Activated CD4-positive, alpha-beta T cell treated with anti-CD3 and anti-CD28 coated beads, Interleukin-2, amount 10 ng/mL, durations not matched to agents 7 days and 5 days (primary cell): ENCODE measurements around the gene ATXN7L3. TPM values are rescaled to one million over a fixed set of nuclear protein-coding genes. Genes with fewer than 3 reads are reported as not detected.

Experiments used
- CTCF ChIA-PET: fragments of 350-600 bp; sonication (Branson Sonifier 250); formaldehyde crosslinking; loops from one replicate; lab custom pipeline; 2021; ENCODE audit warnings: antibody characterized with exemption; lab: Charles Lee
- POLR2A ChIA-PET: fragments of 350-600 bp; sonication (Branson Sonifier 250); formaldehyde crosslinking; loops from one replicate; lab custom pipeline; 2021; ENCODE audit warnings: antibody characterized with exemption; lab: Charles Lee
- DNase-seq: peaks from one replicate; pipeline ENCODE4 v3.0.0-alpha.2; 2020
- H3K27ac Mint-ChIP-seq: one replicate; pipeline ENCODE4 v1.8.0; 2021; ENCODE audit warnings: mild to moderate bottlenecking, moderate library complexity, mixed read lengths
- H3K27me3 Mint-ChIP-seq: one replicate; pipeline ENCODE4 v1.8.0; 2021; ENCODE audit warnings: mixed read lengths
- H3K36me3 Mint-ChIP-seq: one replicate; pipeline ENCODE4 v1.8.0; 2021; ENCODE audit warnings: low read depth, mixed read lengths
- H3K4me1 Mint-ChIP-seq: one replicate; pipeline ENCODE4 v1.8.0; 2021; ENCODE audit warnings: mixed read lengths
- H3K4me3 Mint-ChIP-seq: one replicate; pipeline ENCODE4 v1.8.0; 2021; ENCODE audit warnings: mild to moderate bottlenecking, moderate library complexity, mixed read lengths
- H3K9me3 Mint-ChIP-seq: one replicate; pipeline ENCODE4 v1.8.0; 2021; ENCODE audit warnings: mixed read lengths
- total RNA-seq, 2 experiments: library from RNA; stranded (reverse); gene quantifications; one replicate each; pipeline ENCODE4 v1.2.3, GENCODE V29; 2021

ATXN7L3 gene
- total RNA-seq, 2 experiments from 2014 or later, result 110 to 112 TPM

DNA sequence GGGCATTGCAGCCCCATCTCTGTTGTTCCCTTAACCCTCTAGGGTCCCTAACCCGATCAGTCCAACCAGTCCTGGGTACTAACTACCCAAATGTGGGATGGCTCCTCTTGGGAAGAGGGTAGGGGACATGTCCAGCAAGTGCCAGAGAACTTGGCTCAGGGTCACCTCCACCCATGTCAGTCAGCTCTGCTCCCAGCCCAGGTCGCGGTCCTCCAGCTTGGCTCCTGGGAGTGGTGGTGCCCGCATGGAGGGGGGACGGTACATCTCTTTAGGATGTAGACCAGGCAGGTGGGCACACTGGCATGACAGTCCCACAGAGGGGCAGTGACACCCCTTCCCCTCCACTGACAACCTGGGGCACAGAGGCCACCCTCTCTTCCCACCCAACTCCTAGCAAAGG is 6.9 kb downstream of the ATXN7L3 start:
- no peak for DNase-seq
- Mint-ChIP-seq H3K36me3 (peaks cover 49% of the 10 kb centered on the region), H3K27me3 (no peaks in the 10 kb centered on the region), H3K4me3 (no peak overlapping the region), H3K9me3 (no peaks in the 10 kb centered on the region), H3K4me1 (peaks cover 36% of the 10 kb centered on the region), H3K27ac (no peak overlapping the region)
- CTCF ChIA-PET, result interaction anchor here (1.5 kb wide), 1 partner anchor 17 kb away, joined by 6 read pairs; no protein-coding TSS in a partner anchor
- POLR2A ChIA-PET, result no interaction called here

- ChIA-PET POLR2A (no interaction called here), CTCF (interaction anchor here (0.5 to 1.5 kb wide), 2 partner anchors 18 to 443 kb away, joined by 4 to 6 read pairs; no protein-coding TSS in a partner anchor)
- H3K36me3 Mint-ChIP-seq, result peaks cover 43% of the 10 kb centered on the region
- no peak overlapping the region for H3K4me3 Mint-ChIP-seq
- no peaks in the 10 kb centered on the region for H3K9me3 Mint-ChIP-seq
- peaks cover 31% of the 10 kb centered on the region for H3K4me1 Mint-ChIP-seq
- H3K27me3 Mint-ChIP-seq, result no peaks in the 10 kb centered on the region
- no peak overlapping the region for H3K27ac Mint-ChIP-seq
- no peak for DNase-seq
Observed at GRCh38 chr17:44191941-44192496, 7.7 kb downstream of the ATXN7L3 start.

GRCh38 chr17:44191369-44191768 is 8.3 kb downstream of the ATXN7L3 start:
- DNase-seq, result no peak
- ChIA-PET CTCF (interaction anchor here (0.5 to 1.5 kb wide), 2 partner anchors 19 to 442 kb away, joined by 4 to 6 read pairs; no protein-coding TSS in a partner anchor), POLR2A (no interaction called here)
- Mint-ChIP-seq H3K36me3 (peaks cover 41% of the 10 kb centered on the region), H3K4me3 (no peak overlapping the region), H3K4me1 (peaks cover 27% of the 10 kb centered on the region), H3K27ac (peak overlapping the region; percentile 34), H3K9me3 (no peaks in the 10 kb centered on the region), H3K27me3 (no peaks in the 10 kb centered on the region)

GRCh38 chr17:44190481-44190880 is 9.2 kb downstream of the ATXN7L3 start:
- DNase-seq, result no peak
- H3K4me3 Mint-ChIP-seq, result peak overlapping the region; percentile 17
- H3K27me3 Mint-ChIP-seq, result no peaks in the 10 kb centered on the region
- H3K9me3 Mint-ChIP-seq, result no peaks in the 10 kb centered on the region
- H3K36me3 Mint-ChIP-seq, result peaks cover 36% of the 10 kb centered on the region
- ChIA-PET POLR2A (no interaction called here), CTCF (interaction anchor here (0.5 kb wide), 1 partner anchor 241 kb away, joined by 3 read pairs; no protein-coding TSS in a partner anchor)
- H3K4me1 Mint-ChIP-seq, result peaks cover 21% of the 10 kb centered on the region
- peak overlapping the region; percentile 55 for H3K27ac Mint-ChIP-seq

- Mint-ChIP-seq H3K4me3 (peak overlapping the region; percentile 100), H3K9me3 (no peaks in the 10 kb centered on the region), H3K27ac (peak overlapping the region; percentile 99), H3K27me3 (no peaks in the 10 kb centered on the region), H3K36me3 (peaks cover 24% of the 10 kb centered on the region), H3K4me1 (peaks cover 30% of the 10 kb centered on the region)
- ChIA-PET CTCF (interaction anchor here (0.9 to 1.5 kb wide), 4 partner anchors 9 to 22 kb away, joined by 3 to 6 read pairs (median 4); no protein-coding TSS in a partner anchor), POLR2A (no interaction called here)
- DNase-seq, result no peak
Observed at GRCh38 chr17:44188576-44189403, 10.9 kb downstream of the ATXN7L3 start.

DNA sequence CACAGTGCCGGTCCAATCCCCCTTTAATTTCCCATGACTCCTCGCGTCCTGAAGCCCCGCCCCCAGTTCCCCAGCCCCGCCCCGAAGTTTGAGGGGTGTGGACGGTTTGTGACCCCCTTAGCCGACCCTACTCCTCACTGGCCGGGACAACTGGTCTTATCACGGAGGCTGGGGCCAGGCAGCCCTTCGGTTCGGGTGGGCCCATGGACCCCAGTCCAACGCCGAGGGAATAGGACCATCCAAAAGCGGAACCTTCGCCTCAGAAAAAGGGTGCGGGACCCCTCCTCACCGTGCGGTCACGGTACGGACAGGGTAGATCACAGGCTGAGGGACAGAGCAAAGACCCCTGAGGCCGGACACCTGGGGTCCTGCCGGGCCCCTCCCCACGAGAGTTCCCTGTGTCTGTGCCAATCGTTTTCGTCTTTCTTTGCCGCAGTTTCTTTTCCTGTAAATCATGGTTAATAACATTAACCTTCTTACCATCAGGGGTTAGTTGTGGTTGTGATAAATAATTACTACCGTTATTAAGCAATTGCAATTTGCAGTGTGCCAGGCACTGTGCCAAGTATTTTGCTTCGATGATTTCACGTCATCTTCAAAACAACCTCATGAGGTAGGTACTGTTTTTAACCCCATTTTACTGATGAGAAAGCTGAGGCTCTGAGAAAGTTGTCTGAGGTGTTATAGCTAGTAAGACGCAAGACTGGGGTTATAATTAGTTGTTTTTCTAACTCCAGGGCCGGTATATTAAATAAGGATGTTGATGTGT is 12.4 kb downstream of the ATXN7L3 start:
- peak; percentile 36 for DNase-seq
- peak overlapping the region; percentile 100 for H3K4me3 Mint-ChIP-seq
- H3K4me1 Mint-ChIP-seq, result peaks cover 37% of the 10 kb centered on the region
- H3K36me3 Mint-ChIP-seq, result peaks cover 24% of the 10 kb centered on the region
- ChIA-PET POLR2A (interaction anchor here (0.6 to 0.7 kb wide), 3 partner anchors 11 to 872 kb away, joined by 3 to 7 read pairs (median 4); no protein-coding TSS in a partner anchor), CTCF (interaction anchor here (1.0 to 4.7 kb wide), 8 partner anchors 11 to 46 kb away, joined by 3 to 30 read pairs (median 6); partner anchors contain the start of genes ASB16, HROB and UBTF)
- no peaks in the 10 kb centered on the region for H3K9me3 Mint-ChIP-seq
- H3K27me3 Mint-ChIP-seq, result no peaks in the 10 kb centered on the region
- H3K27ac Mint-ChIP-seq, result peak overlapping the region; percentile 99

DNA sequence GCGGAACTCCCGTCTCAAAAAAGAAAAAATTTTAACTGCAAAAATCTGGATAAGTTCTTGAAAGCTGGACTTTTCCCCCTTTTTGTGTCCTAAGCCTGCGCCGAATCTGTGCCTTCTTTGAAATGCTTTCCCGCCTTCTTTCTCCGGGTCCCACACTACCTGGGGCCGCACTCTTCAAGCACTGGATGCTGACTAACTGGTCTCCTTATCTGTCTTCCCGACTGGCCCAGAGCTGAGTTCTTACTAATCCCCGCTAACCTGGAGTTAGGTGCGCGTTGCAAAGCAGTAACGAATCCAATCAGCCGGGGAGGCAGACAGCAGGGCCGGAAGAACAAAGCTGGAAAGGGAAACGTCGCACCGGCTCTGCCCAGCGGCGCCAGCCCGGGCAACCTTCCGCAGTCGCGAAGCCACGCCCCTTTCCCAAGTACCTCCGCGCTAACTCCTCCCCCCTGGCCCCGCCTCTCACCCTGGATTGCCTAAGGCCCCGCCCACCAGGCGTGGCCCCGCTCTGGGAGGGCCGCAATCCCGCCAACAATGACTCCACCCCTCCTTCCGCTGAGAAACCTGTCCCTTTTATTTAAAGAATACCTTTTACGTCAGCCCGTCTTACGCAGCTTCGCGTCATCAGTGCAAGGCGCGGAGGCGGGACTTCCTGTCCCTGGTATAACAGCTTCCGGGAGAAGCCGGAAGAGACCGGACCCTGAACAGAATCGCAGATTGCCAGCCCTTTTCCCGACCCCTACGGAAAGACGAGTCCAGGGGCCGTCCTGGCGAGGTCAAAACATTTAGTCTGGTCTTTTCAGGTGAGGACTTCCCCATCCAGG is 13.2 kb downstream of the ATXN7L3 start, which contains the start of gene TMUB2:
TSS of gene TMUB2 (plus strand) at position 666 of the 824 bp plus-strand sequence. CDS start 737 bp downstream, outside the sequence.
- peak within 1 kb of the TSS; percentile 99 for H3K27ac Mint-ChIP-seq
- H3K4me1 Mint-ChIP-seq, result peaks cover 44% of the 10 kb centered on the region
- peak within 1 kb of the TSS; percentile 100 for H3K4me3 Mint-ChIP-seq
- H3K36me3 Mint-ChIP-seq, result peaks cover 32% of the 10 kb centered on the region
- POLR2A ChIA-PET, result interaction anchor here (0.6 to 1.4 kb wide), 4 partner anchors 9 to 177 kb away, joined by 4 to 7 read pairs (median 4); partner anchors contain the start of gene HDAC5
- H3K9me3 Mint-ChIP-seq, result no peaks in the 10 kb centered on the region
- no peaks in the 10 kb centered on the region for H3K27me3 Mint-ChIP-seq
- CTCF ChIA-PET, result interaction anchor here (1.0 to 4.7 kb wide), 11 partner anchors 9 to 45 kb away, joined by 3 to 30 read pairs (median 6); partner anchors contain the start of genes ASB16, HROB and UBTF
- DNase-seq, result peak; percentile 99

DNA sequence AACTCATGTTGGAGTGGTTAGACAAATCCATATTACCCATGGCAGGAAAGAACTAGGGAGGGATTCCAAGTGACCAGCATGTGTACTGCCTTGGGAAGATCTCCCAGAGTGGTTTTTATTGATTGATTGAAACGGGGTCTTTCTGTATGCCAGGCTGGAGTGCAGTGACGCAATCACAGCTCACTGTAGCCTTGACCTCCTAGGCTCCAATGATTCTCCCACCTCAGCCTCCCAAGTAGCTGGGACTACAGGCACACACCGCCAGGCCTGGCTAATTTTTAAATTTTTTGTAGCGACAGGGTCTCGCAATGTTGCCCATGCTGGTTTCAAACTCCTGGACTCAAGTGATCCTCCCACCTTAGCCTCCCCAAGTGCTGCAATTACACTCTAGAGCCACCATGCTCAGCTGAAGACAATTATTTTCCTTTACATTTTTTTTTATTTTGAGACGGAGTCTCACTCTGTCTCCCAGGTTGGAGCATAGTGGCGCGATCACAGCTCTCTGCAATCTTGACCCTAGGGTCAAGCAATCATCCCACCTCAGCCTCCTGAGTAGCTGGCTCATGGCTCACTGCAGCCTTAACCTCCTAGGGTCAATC is 15.4 kb downstream of the ATXN7L3 start:
- peaks cover 44% of the 10 kb centered on the region for H3K4me1 Mint-ChIP-seq
- H3K36me3 Mint-ChIP-seq, result peaks cover 23% of the 10 kb centered on the region
- H3K27me3 Mint-ChIP-seq, result no peaks in the 10 kb centered on the region
- H3K27ac Mint-ChIP-seq, result no peak overlapping the region
- ChIA-PET CTCF (interaction anchor here (0.6 to 4.7 kb wide), 4 partner anchors 11 to 872 kb away, joined by 3 to 30 read pairs (median 10); no protein-coding TSS in a partner anchor), POLR2A (interaction anchor here (0.6 kb wide), 3 partner anchors 77 to 161 kb away, joined by 3 to 5 read pairs (median 4); no protein-coding TSS in a partner anchor)
- no peaks in the 10 kb centered on the region for H3K9me3 Mint-ChIP-seq
- DNase-seq, result no peak
- H3K4me3 Mint-ChIP-seq, result peak overlapping the region; percentile 22

GRCh38 chr17:44183024-44183423 is 16.7 kb downstream of the ATXN7L3 start:
- Mint-ChIP-seq H3K4me3 (no peak overlapping the region), H3K27ac (peak overlapping the region; percentile 50), H3K9me3 (no peaks in the 10 kb centered on the region), H3K4me1 (peaks cover 34% of the 10 kb centered on the region), H3K36me3 (peaks cover 30% of the 10 kb centered on the region), H3K27me3 (no peaks in the 10 kb centered on the region)
- no peak for DNase-seq
- ChIA-PET POLR2A (no interaction called here), CTCF (interaction anchor here (0.6 to 0.8 kb wide), 2 partner anchors 11 to 29 kb away, joined by 3 to 5 read pairs; no protein-coding TSS in a partner anchor)

- POLR2A ChIA-PET, result no interaction called here
- Mint-ChIP-seq H3K27ac (no peak overlapping the region), H3K27me3 (no peaks in the 10 kb centered on the region), H3K36me3 (peaks cover 26% of the 10 kb centered on the region), H3K4me3 (no peak overlapping the region), H3K4me1 (peaks cover 10% of the 10 kb centered on the region), H3K9me3 (no peaks in the 10 kb centered on the region)
- DNase-seq, result no peak
- CTCF ChIA-PET, result interaction anchor here (1.0 kb wide), 1 partner anchor 9 kb away, joined by 3 read pairs; no protein-coding TSS in a partner anchor
Observed at GRCh38 chr17:44178133-44178532, 21.6 kb downstream of the ATXN7L3 start.

DNA sequence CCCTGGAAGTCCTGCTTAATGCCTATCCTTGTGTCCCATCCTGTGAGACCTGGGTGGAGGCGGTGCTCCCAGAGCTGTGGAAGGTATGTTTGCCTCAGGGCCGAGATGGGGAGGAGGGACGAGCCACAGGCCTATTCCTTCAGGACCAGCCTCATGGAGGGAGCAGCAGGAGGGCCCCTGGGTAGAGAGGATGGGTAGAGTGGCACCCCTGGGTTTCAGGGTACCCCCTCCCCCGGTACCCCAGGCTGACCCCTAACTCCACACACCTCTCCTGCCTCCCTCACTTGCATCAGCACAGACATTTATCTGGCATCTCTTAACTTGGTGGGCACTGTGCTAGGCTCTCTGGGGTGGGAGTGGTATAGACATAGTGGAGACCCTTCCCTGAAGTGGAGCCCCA is 22.0 kb downstream of the ATXN7L3 start:
- Mint-ChIP-seq H3K4me3 (no peak overlapping the region), H3K4me1 (peaks cover 8% of the 10 kb centered on the region), H3K27ac (no peak overlapping the region), H3K27me3 (no peaks in the 10 kb centered on the region), H3K36me3 (peaks cover 26% of the 10 kb centered on the region), H3K9me3 (no peaks in the 10 kb centered on the region)
- ChIA-PET POLR2A (no interaction called here), CTCF (no interaction called here)
- no peak for DNase-seq
